CD14-positive monocyte (primary cell): Measurements from ENCODE around the gene PIEZO2. TPM values are rescaled to one million over a fixed set of nuclear protein-coding genes. Genes with fewer than 3 reads are reported as not detected.

Experiments used
- DNase-seq, 3 donors: peaks; one replicate each; pipeline ENCODE4 v3.0.0-alpha.2; 2011 to 2022
- H2AFZ ChIP-seq: 2 replicates; pipeline ENCODE4 v1.6.0; 2012; ENCODE audit warnings: mild to moderate bottlenecking, low read depth, low read length, inconsistent platforms; ENCODE audit not compliant: insufficient read depth, poor library complexity, severe bottlenecking
- H3K27ac ChIP-seq, 2 donors: 1 replicate in 1 of 2; 2 replicates in 1 of 2; pipeline ENCODE4 v1.5.1; 2012 to 2013; ENCODE audit warnings: low read length in 2 of 2, control low read depth in 1 of 2, inconsistent platforms in 1 of 2, low read depth in 1 of 2, mild to moderate bottlenecking in 1 of 2
- H3K27me3 ChIP-seq, 2 donors: one replicate each; pipeline versions ENCODE4 v1.6.0 to v1.6.1; 2011 to 2013; ENCODE audit warnings: low read length in 2 of 2; ENCODE audit not compliant: control insufficient read depth in 2 of 2, insufficient read depth in 2 of 2
- H3K36me3 ChIP-seq, 2 donors: replicated peaks in 1 of 2; 1 replicate in 1 of 2; 2 replicates in 1 of 2; pipeline versions ENCODE4 v1.5.1 to v1.6.1; 2012 to 2013; ENCODE audit warnings: low read length in 2 of 2, control low read depth in 1 of 2, inconsistent platforms in 1 of 2, mild to moderate bottlenecking in 1 of 2; ENCODE audit not compliant: insufficient read depth in 2 of 2, control insufficient read depth in 1 of 2
- H3K4me1 ChIP-seq, 2 donors: 1 replicate in 1 of 2; 2 replicates in 1 of 2; pipeline versions ENCODE4 v1.5.1 to v1.6.1; 2012 to 2013; ENCODE audit warnings: low read length in 2 of 2, control low read depth in 1 of 2, inconsistent platforms in 1 of 2, mild to moderate bottlenecking in 1 of 2, moderate library complexity in 1 of 2; ENCODE audit not compliant: insufficient read depth in 2 of 2, control insufficient read depth in 1 of 2
- H3K4me2 ChIP-seq: replicated peaks from 2 replicates; pipeline ENCODE3; 2012; ENCODE audit warnings: low read length, moderate library complexity, mild to moderate bottlenecking; ENCODE audit not compliant: poor library complexity, severe bottlenecking; ENCODE audit errors: extremely low read depth
- H3K4me3 ChIP-seq, 3 experiments: fragments of 200-600 bp in 1 of 3; sonication (generic) in 1 of 3; replicated peaks in 1 of 3; 1 replicate in 2 of 3; 2 replicates in 1 of 3; pipeline ENCODE4 v1.5.1; 2011 to 2013; ENCODE audit warnings: low read length in 3 of 3, mild to moderate bottlenecking in 3 of 3, control low read depth in 2 of 3, low read depth in 2 of 3, inconsistent platforms in 1 of 3, moderate library complexity in 1 of 3
- H3K79me2 ChIP-seq: 2 replicates; pipeline ENCODE4 v1.6.0; 2012; ENCODE audit warnings: mild to moderate bottlenecking, control low read depth, inconsistent platforms, low read length, moderate library complexity; ENCODE audit not compliant: insufficient read depth
- H3K9ac ChIP-seq: 2 replicates; pipeline ENCODE4 v1.6.0; 2017; ENCODE audit warnings: low read length, mild to moderate bottlenecking; ENCODE audit not compliant: insufficient read depth, poor library complexity, severe bottlenecking
- H3K9me3 ChIP-seq, 2 donors: replicated peaks in 1 of 2; 1 replicate in 1 of 2; 2 replicates in 1 of 2; pipeline versions ENCODE4 v1.5.1 to v1.6.1; 2012 to 2013; ENCODE audit warnings: low read length in 2 of 2, control low read depth in 1 of 2; ENCODE audit not compliant: control insufficient read depth in 1 of 2, insufficient read depth in 1 of 2
- H4K20me1 ChIP-seq: 2 replicates; pipeline ENCODE4 v1.6.0; 2012; ENCODE audit warnings: mild to moderate bottlenecking, low read length, control low read depth, moderate library complexity; ENCODE audit not compliant: insufficient read depth
- H3K27ac Mint-ChIP-seq, 7 donors: one replicate each; pipeline ENCODE4 v1.8.0; 2020; ENCODE audit warnings: mild to moderate bottlenecking in 7 of 7, mixed read lengths in 7 of 7, moderate library complexity in 6 of 7, inconsistent platforms in 2 of 7
- H3K27me3 Mint-ChIP-seq, 3 donors: one replicate each; pipeline ENCODE4 v1.8.0; 2021 to 2022; ENCODE audit warnings: low read depth in 3 of 3, mild to moderate bottlenecking in 3 of 3, mixed read lengths in 3 of 3, moderate library complexity in 3 of 3, inconsistent platforms in 1 of 3
- H3K36me3 Mint-ChIP-seq, 2 donors: one replicate each; pipeline ENCODE4 v1.8.0; 2020; ENCODE audit warnings: mixed read lengths in 2 of 2, inconsistent platforms in 1 of 2, mild to moderate bottlenecking in 1 of 2
- H3K4me1 Mint-ChIP-seq: one replicate; pipeline ENCODE4 v1.8.0; 2020; ENCODE audit warnings: mild to moderate bottlenecking, mixed read lengths
- H3K4me3 Mint-ChIP-seq, 2 donors: one replicate each; pipeline ENCODE4 v1.8.0; 2020; ENCODE audit warnings: mild to moderate bottlenecking in 2 of 2, mixed read lengths in 2 of 2, moderate library complexity in 1 of 2
- H3K9me3 Mint-ChIP-seq, 7 donors: one replicate each; pipeline ENCODE4 v1.8.0; 2020 to 2022; ENCODE audit warnings: mixed read lengths in 7 of 7, mild to moderate bottlenecking in 6 of 7, moderate library complexity in 6 of 7, inconsistent platforms in 2 of 7
- WGBS: methylation state at CpG from one replicate; pipeline ENCODE4 v1.1.5; 2013; ENCODE audit warnings: missing lambda C conversion rate; ENCODE audit not compliant: insufficient coverage; 5-methylcytosine and 5-hydroxymethylcytosine counted together
- intact Hi-C, 2 donors: fragments of 100-400 bp; cut with micrococcal nuclease; formaldehyde crosslinking; loops; one replicate each; pipeline versions ENCODE4 v1.15.0 to v1.15.1; 2023
- polyA plus RNA-seq, 3 donors: library from polyadenylated mRNA; depleted of rRNA in 1 of 3; unstranded in 2 of 3; stranded (reverse) in 1 of 3; fragments of 300-500 nt in 2 of 3; fragments of >200 nt in 1 of 3; fragmentation: Illumina TruSeq in 2 of 3; gene quantifications; 1 replicate in 2 of 3; 2 replicates in 1 of 3; pipeline ENCODE4 v1.2.3, GENCODE V29; 2012 to 2021
- TF ChIP-seq, protein P1 (sequence below): fragments of 200-600 bp; IDR thresholded peaks from one replicate; pipeline ENCODE4 v1.8.0; 2022; ENCODE audit warnings: antibody characterized with exemption, mild to moderate bottlenecking

PIEZO2 gene
- polyA plus RNA-seq, 3 donors, result not detected

DNA sequence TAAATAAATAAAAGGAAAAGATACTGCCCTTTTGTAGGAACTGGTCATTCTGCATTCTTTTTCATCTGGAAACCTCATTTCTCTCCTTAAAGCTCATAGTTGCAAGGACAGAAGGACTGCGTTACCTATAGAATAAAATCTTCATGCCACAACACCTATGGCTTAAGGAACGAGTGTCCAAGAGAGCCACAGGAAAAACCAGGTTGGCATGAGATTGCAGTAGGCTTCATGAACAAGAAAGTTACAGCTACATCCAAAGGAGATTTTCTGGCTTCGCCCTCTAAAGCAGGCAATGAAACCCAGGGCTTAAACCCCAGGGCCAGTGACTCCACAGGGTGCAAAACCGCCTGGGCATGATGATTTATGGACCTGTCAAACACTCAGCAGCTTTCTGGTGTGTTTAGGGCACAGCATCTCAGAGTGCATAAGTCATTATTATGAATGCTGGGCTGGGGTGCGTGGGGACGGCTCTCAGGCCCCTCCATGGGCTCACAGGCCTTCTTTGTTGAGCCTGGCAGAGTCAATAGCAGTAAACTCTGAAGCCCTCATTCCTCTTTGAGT lies 30.7 kb upstream of the PIEZO2 start:
- Histone ChIP-seq H3K79me2 (no peaks in the 10 kb centered on the region), H3K9me3 (no peaks in the 10 kb centered on the region), H3K4me1 (peaks cover 0 to 7% of the 10 kb centered on the region in 2 donors), H3K27ac (no peak overlapping the region), H3K36me3 (no peaks in the 10 kb centered on the region), H2AFZ (no peak overlapping the region), H3K4me2 (no peak overlapping the region), H3K9ac (no peak overlapping the region), H3K4me3 (no peak overlapping the region), H4K20me1 (no peaks in the 10 kb centered on the region), H3K27me3 (no peaks in the 10 kb centered on the region)
- Mint-ChIP-seq H3K27ac (no peak overlapping the region), H3K4me3 (no peak overlapping the region), H3K36me3 (no peaks in the 10 kb centered on the region), H3K4me1 (peaks cover 14% of the 10 kb centered on the region), H3K9me3 (peaks cover 0 to 3% (median 0%) of the 10 kb centered on the region in 7 donors), H3K27me3 (peaks cover 0 to 4% (median 0%) of the 10 kb centered on the region in 3 donors)
- intact Hi-C loops, result no loop called here
- TF ChIP-seq, protein P1, sequence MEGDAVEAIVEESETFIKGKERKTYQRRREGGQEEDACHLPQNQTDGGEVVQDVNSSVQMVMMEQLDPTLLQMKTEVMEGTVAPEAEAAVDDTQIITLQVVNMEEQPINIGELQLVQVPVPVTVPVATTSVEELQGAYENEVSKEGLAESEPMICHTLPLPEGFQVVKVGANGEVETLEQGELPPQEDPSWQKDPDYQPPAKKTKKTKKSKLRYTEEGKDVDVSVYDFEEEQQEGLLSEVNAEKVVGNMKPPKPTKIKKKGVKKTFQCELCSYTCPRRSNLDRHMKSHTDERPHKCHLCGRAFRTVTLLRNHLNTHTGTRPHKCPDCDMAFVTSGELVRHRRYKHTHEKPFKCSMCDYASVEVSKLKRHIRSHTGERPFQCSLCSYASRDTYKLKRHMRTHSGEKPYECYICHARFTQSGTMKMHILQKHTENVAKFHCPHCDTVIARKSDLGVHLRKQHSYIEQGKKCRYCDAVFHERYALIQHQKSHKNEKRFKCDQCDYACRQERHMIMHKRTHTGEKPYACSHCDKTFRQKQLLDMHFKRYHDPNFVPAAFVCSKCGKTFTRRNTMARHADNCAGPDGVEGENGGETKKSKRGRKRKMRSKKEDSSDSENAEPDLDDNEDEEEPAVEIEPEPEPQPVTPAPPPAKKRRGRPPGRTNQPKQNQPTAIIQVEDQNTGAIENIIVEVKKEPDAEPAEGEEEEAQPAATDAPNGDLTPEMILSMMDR, result no peak
- no peak for DNase-seq
- 44% methylated on average over 3 of the region's 6 CpGs for WGBS

DNA sequence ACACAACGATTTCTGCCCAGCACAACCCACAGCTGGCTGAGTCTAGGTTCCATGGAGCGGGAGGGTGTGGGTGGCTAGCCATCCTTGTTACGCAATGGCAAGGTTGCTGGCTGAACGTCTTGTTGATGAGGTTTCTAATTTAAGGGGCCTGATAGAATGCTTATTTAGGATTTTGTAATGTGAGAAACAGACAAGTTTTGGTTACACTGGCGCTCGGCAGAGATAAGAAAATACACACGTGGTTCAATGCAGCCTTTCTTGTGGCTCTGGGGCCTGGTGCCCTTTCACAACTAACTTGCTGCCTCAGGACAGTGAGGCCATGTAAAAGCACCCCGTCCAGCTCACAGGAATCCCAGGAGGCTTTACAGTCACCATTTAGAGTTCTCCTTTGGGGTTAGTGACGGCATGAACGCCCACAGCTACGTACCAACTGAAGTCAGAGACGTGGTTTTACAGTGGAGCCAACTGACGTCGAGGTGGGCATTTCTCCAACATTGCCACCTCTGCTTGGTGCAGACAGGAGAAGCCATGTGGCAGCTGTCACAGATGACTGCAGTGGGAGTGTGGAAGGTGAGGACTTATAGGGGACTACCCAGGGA lies 29.7 kb upstream of the PIEZO2 start:
- intact Hi-C loops, result no loop called here
- peaks cover 14% of the 10 kb centered on the region for H3K4me1 Mint-ChIP-seq
- H3K36me3 ChIP-seq, result no peaks in the 10 kb centered on the region
- H3K27ac ChIP-seq, result no peak overlapping the region
- no peaks in the 10 kb centered on the region for H4K20me1 ChIP-seq
- no peak for DNase-seq
- no peaks in the 10 kb centered on the region for H3K79me2 ChIP-seq
- H3K27me3 ChIP-seq, result no peaks in the 10 kb centered on the region
- H3K9ac ChIP-seq, result no peak overlapping the region
- no peak overlapping the region for H3K4me3 Mint-ChIP-seq
- no peak overlapping the region for H3K4me3 ChIP-seq
- H3K9me3 ChIP-seq, result no peaks in the 10 kb centered on the region
- H3K36me3 Mint-ChIP-seq, result no peaks in the 10 kb centered on the region
- H3K4me1 ChIP-seq, result peaks cover 0 to 7% of the 10 kb centered on the region in 2 donors
- peak overlapping the region; percentile 41 for H2AFZ ChIP-seq
- H3K4me2 ChIP-seq, result no peak overlapping the region
- TF ChIP-seq, protein P1, result no peak
- WGBS, result 3% methylated on average over 13 of the region's 14 CpGs
- peaks cover 0 to 3% (median 0%) of the 10 kb centered on the region in 7 donors for H3K9me3 Mint-ChIP-seq
- H3K27ac Mint-ChIP-seq, result peak overlapping the region in 1 of 7 donors; percentile 16
- peaks cover 0 to 4% (median 0%) of the 10 kb centered on the region in 3 donors for H3K27me3 Mint-ChIP-seq
